ENCODE data around the gene ADK.
"Not testable (repeated sequence)": the region's sequence is repeated elsewhere in the genome, so short reads cannot be mapped to it uniquely, and the experiment has no call there.

Gene ADK

DNA sequence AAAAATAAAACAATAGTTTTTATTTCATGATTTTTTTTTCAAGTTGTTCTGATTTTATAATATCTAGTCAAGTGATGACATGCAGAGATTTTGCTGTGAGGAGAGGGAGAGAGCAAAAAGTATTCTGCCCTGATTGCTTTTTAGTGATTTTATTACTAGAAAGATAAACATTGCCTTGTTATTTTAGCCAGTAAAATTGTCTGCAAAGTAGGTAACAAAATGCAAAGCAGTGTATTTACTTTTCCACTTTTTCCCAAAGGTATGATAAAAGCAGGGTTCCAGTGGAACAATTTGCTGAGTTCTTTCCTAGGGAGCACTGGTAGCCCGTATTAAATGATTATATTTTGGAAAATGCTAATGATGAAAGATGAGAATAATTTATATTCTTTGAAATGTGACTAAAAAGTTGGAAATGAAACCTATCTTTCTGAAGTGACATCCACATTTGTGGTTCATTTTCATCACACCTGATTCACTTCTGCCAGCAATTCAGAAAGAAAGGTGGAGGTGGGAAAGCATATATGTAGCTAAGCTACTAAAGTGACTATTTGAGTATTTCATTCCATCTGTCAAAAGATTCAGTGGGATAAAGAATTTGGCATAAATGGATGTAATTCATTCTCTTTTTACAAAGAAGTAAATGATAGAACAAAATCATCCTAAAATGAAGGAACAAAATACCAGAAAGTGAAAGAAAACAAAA, 300.3 kb downstream of the ADK start:
- H3K4me3 ChIP-seq: no peak overlapping the region
- H3K36me3 ChIP-seq: peaks cover 0 to 5% (median 0%) of the 10 kb centered on the region in 3 donors
- TF ChIP-seq, protein P1, sequence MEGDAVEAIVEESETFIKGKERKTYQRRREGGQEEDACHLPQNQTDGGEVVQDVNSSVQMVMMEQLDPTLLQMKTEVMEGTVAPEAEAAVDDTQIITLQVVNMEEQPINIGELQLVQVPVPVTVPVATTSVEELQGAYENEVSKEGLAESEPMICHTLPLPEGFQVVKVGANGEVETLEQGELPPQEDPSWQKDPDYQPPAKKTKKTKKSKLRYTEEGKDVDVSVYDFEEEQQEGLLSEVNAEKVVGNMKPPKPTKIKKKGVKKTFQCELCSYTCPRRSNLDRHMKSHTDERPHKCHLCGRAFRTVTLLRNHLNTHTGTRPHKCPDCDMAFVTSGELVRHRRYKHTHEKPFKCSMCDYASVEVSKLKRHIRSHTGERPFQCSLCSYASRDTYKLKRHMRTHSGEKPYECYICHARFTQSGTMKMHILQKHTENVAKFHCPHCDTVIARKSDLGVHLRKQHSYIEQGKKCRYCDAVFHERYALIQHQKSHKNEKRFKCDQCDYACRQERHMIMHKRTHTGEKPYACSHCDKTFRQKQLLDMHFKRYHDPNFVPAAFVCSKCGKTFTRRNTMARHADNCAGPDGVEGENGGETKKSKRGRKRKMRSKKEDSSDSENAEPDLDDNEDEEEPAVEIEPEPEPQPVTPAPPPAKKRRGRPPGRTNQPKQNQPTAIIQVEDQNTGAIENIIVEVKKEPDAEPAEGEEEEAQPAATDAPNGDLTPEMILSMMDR (IDR thresholded peaks at IDR 0.05): no peak
- H3K9me3 ChIP-seq: no peaks in the 10 kb centered on the region
- intact Hi-C loops (cut with DNase I; ENCODE audit: low total_unique reads): no loop called here
- no peak overlapping the region for H3K27ac ChIP-seq
- H3K4me1 ChIP-seq: no peaks in the 10 kb centered on the region
- no peaks in the 10 kb centered on the region for H3K27me3 ChIP-seq
- no peak for DNase-seq

DNA sequence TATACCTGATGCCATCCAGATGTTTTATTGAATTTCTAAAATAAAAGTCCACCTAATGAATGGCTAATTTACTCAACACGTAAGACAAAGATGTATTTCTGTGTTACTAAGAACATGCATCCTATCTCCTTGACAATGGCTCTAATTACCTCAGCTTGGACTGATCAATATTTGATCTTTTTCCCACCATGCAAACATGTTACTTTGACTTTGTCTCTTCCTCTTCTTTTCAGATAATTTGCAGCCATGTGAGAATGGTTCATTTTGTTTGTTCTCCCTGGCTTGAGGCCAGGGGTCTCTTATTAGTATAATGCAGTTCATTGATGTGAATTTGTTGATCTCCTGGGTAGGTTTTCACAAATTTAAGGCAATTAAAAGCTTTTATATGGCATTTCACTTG, 302.1 kb downstream of the ADK start:
- Histone ChIP-seq H3K4me1 (no peaks in the 10 kb centered on the region), H3K27me3 (no peaks in the 10 kb centered on the region), H3K36me3 (peaks cover 0 to 5% (median 0%) of the 10 kb centered on the region in 3 donors), H3K4me3 (no peak overlapping the region), H3K9me3 (no peaks in the 10 kb centered on the region), H3K27ac (no peak overlapping the region)
- TF ChIP-seq, protein P1 (IDR thresholded peaks at IDR 0.05): no peak
- intact Hi-C loops (cut with DNase I; ENCODE audit: low total_unique reads): no loop called here
- no peak for DNase-seq

DNA sequence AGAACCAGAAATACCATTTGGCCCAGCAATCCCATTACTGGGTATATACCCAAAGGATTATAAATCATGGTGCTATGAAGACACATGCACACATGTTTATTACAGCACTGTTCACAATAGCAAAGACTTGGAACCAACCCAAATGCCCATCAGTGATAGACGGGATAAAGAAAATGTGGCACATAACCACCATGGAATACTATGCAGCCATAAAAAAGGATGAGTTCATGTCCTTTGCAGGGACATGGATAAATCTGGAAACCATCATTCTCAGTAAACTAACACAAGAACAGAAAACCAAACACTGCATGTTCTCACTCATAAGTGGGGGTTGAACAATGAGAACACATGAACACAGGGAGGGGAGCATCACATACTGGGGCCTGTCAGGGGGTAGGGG, 306.5 kb downstream of the ADK start:
- DNase-seq; H3K36me3 ChIP-seq; H3K27ac ChIP-seq; H3K4me1 ChIP-seq; intact Hi-C loops (cut with DNase I; ENCODE audit: low total_unique reads); H3K4me3 ChIP-seq; H3K27me3 ChIP-seq; H3K9me3 ChIP-seq: not testable (repeated sequence)

DNA sequence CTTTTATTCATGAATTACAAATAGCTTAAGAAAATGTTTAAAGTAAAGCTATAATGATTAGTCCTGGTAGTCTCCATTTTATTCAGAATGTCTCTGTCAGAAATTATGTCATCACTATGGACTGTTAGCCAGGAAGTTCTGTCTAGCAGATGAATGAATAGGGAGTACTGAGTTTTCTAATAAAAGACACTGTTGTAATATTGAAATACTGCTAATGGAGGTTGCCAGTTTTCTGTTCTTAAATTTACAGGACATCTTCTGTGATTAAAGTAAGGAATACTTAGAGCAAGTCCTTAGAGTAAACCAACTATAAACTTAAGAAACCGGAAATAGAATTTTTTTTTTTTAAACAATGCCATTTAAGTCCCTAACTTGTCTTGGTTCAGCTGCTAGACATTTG, 309.8 kb downstream of the ADK start:
- H3K4me1 ChIP-seq: peaks cover 0 to 10% (median 0%) of the 10 kb centered on the region in 4 donors
- no peaks in the 10 kb centered on the region for H3K27me3 ChIP-seq
- no peak overlapping the region for H3K4me3 ChIP-seq
- H3K9me3 ChIP-seq: no peaks in the 10 kb centered on the region
- H3K36me3 ChIP-seq: peaks cover 0 to under 1% (median 0%) of the 10 kb centered on the region in 3 donors
- intact Hi-C loops (cut with DNase I; ENCODE audit: low total_unique reads): no loop called here
- TF ChIP-seq, protein P1 (IDR thresholded peaks at IDR 0.05): no peak
- H3K27ac ChIP-seq: no peak overlapping the region
- DNase-seq: no peak

DNA sequence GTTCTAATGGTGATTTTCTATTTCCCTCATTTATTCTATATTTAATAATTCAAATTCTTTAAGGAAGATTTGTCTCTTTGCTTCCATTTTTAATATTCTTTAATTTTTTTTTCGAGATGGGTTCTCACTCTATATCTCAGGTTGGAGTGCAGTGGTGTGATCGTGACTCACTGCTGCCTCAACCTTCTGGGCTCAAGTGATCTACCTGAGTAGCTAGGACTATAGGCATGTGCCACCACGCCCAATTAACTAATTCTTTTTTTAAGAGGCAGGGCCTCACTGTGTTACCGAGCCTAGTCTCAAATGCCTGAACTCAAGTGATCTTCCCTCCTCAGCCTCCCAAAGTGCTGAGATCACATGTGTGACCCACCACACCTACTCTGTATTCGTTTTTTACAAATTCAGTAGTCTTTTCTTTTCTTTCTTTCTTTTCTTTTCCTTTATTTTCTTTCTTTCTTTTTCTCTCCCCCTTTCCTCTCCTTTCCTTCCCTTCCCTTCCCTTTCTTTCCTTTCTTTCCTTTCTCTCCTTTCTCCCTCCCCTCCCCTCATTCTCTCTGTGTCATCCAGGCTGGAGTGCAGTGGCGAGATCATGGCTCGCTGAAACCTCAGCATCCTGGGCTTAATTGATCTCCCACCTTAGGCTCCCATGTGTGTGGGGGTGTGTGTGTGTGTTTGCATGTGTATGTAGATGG, 323.1 kb downstream of the ADK start:
- DNase-seq: no peak
- no peak overlapping the region for H3K27ac ChIP-seq
- TF ChIP-seq, protein P1 (IDR thresholded peaks at IDR 0.05): no peak
- H3K27me3 ChIP-seq: no peaks in the 10 kb centered on the region
- H3K36me3 ChIP-seq: no peaks in the 10 kb centered on the region
- H3K4me3 ChIP-seq: no peak overlapping the region
- intact Hi-C loops (cut with DNase I; ENCODE audit: low total_unique reads): no loop called here
- no peaks in the 10 kb centered on the region for H3K4me1 ChIP-seq
- H3K9me3 ChIP-seq: no peaks in the 10 kb centered on the region

DNA sequence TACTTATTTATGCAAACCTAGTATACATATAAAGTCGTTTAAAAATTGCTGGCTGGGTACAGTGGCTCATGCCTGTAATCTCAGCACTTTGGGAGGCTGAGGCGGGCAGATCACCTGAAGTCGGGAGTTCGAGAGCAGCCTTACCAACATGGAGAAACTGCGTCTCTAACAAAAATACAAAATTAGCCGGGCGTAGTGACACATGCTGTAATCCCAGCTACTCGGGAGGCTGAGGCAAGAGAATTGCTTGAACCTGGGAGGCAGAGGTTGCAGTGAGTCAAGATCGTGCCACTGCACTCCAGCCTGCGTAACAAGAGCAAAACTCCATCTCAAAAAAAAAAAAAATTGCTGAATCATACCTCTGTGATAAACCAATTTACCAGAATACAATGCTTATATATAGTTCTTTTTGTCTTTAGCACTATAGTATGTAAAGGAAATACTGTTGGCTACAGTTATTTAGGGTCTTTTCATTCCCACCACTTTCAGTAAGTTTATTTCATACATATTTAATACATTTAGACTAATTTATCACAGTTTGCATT, 325.2 kb downstream of the ADK start:
- H3K27me3 ChIP-seq; H3K9me3 ChIP-seq; H3K27ac ChIP-seq; DNase-seq; H3K4me3 ChIP-seq; intact Hi-C loops (cut with DNase I; ENCODE audit: low total_unique reads); H3K4me1 ChIP-seq; H3K36me3 ChIP-seq: not testable (repeated sequence)
